H1 (cell line): ENCODE results near the gene EMP2. TPM values are rescaled to one million over a fixed set of nuclear protein-coding genes. Genes with fewer than 3 reads are reported as not detected.

Experiments used
- CTCF ChIA-PET: fragments of 300-600 bp; sonication (Branson Sonifier 250); formaldehyde crosslinking; loops from one replicate; lab custom pipeline; 2021; ENCODE audit not compliant: partially characterized antibody; lab: Charles Lee
- POLR2A ChIA-PET: fragments of 300-600 bp; sonication (Branson Sonifier 250); formaldehyde crosslinking; loops from one replicate; lab custom pipeline; 2021; ENCODE audit warnings: inconsistent platforms; ENCODE audit not compliant: partially characterized antibody; lab: Charles Lee
- DNase-seq, 2 experiments: peaks; one replicate each; pipeline versions ENCODE4 v3.0.0 to v3.0.0-alpha.2; 2010 to 2022; ENCODE audit warnings: low spot score in 2 of 2, low read depth in 1 of 2, mixed read lengths in 1 of 2
- FAIRE-seq: peaks from 2 replicates; lab custom pipeline; 2011; peaks lifted over from hg19 to GRCh38; lab: Jason Lieb, UNC
- H2AFZ ChIP-seq: 2 replicates; pipeline ENCODE4 v1.8.1; 2012; ENCODE audit warnings: low read length, inconsistent platforms
- H2AK5ac ChIP-seq: 2 replicates; pipeline ENCODE4 v1.6.1; 2013; ENCODE audit warnings: low read depth, low read length
- H2BK120ac ChIP-seq: replicated peaks from 2 replicates; pipeline ENCODE3; 2013; ENCODE audit warnings: low read depth, low read length, inconsistent platforms
- H2BK12ac ChIP-seq: 2 replicates; pipeline ENCODE4 v1.6.1; 2013; ENCODE audit warnings: low read depth, low read length
- H2BK15ac ChIP-seq: 2 replicates; pipeline ENCODE4 v1.6.1; 2013; ENCODE audit warnings: low read length
- H2BK20ac ChIP-seq: 2 replicates; pipeline ENCODE4 v1.6.1; 2013; ENCODE audit warnings: low read length
- H2BK5ac ChIP-seq: 2 replicates; pipeline ENCODE4 v1.6.1; 2013; ENCODE audit warnings: low read depth, low read length
- H3K14ac ChIP-seq: 2 replicates; pipeline ENCODE4 v1.6.1; 2013; ENCODE audit warnings: inconsistent platforms; ENCODE audit not compliant: insufficient read length
- H3K18ac ChIP-seq: 2 replicates; pipeline ENCODE4 v1.6.1; 2013; ENCODE audit warnings: low read length; ENCODE audit errors: extremely low read depth
- H3K23ac ChIP-seq: 2 replicates; pipeline ENCODE4 v1.6.1; 2013; ENCODE audit warnings: inconsistent platforms; ENCODE audit not compliant: insufficient read length
- H3K23me2 ChIP-seq: 2 replicates; pipeline ENCODE4 v1.6.1; 2013; ENCODE audit warnings: low read depth, low read length
- H3K27ac ChIP-seq: 2 replicates; pipeline ENCODE4 v1.6.1; 2011; ENCODE audit warnings: low read depth, low read length, inconsistent platforms
- H3K27me3 ChIP-seq, 4 experiments: replicated peaks in 1 of 4; 1 replicate in 1 of 4; 2 replicates in 3 of 4; pipeline versions ENCODE4 v1.6.1 to v1.8.1; 2011 to 2013; ENCODE audit warnings: low read length in 3 of 4, mild to moderate bottlenecking in 3 of 4, inconsistent platforms in 2 of 4, mixed read lengths in 2 of 4, moderate library complexity in 1 of 4; ENCODE audit not compliant: control insufficient read depth in 3 of 4, insufficient read depth in 3 of 4; ENCODE audit errors: extremely low read depth in 1 of 4
- H3K36me3 ChIP-seq, 4 experiments: 2 replicates each; pipeline versions ENCODE4 v1.6.1 to v1.8.1; 2011 to 2013; ENCODE audit warnings: mild to moderate bottlenecking in 4 of 4, low read length in 3 of 4, moderate library complexity in 2 of 4, control low read depth in 1 of 4, inconsistent platforms in 1 of 4; ENCODE audit not compliant: insufficient read depth in 4 of 4, control insufficient read depth in 2 of 4
- H3K4ac ChIP-seq: replicated peaks from 2 replicates; pipeline ENCODE3; 2013; ENCODE audit warnings: low read length, low read depth, mixed read lengths, inconsistent platforms; ENCODE audit not compliant: insufficient read length
- H3K4me1 ChIP-seq, 4 experiments: replicated peaks in 1 of 4; 1 replicate in 1 of 4; 2 replicates in 3 of 4; pipeline versions ENCODE4 v1.6.1 to v1.8.1; 2011 to 2013; ENCODE audit warnings: low read length in 3 of 4, inconsistent platforms in 2 of 4, mixed read lengths in 1 of 4; ENCODE audit not compliant: insufficient read depth in 4 of 4, control insufficient read depth in 3 of 4
- H3K4me2 ChIP-seq, 2 experiments: 2 replicates each; pipeline versions ENCODE4 v1.6.1 to v1.8.1; 2011 to 2013; ENCODE audit warnings: low read depth in 2 of 2, low read length in 2 of 2, control low read depth in 1 of 2, inconsistent platforms in 1 of 2, mild to moderate bottlenecking in 1 of 2; ENCODE audit not compliant: insufficient read depth in 1 of 2
- H3K4me3 ChIP-seq, 4 experiments: fragments of 200-600, 300-600 bp in 1 of 4; sonication (generic), shearing (Covaris generic), sonication (Bioruptor Twin) in 1 of 4; 2 replicates each; pipeline versions ENCODE4 v1.5.1 to v1.8.1; 2011 to 2016; ENCODE audit warnings: low read length in 4 of 4, low read depth in 3 of 4, control low read depth in 2 of 4, inconsistent platforms in 2 of 4, mild to moderate bottlenecking in 2 of 4, mixed read lengths in 1 of 4, moderate library complexity in 1 of 4; ENCODE audit not compliant: insufficient read depth in 2 of 4; ENCODE audit errors: extremely low read depth in 1 of 4
- H3K56ac ChIP-seq: replicated peaks from 2 replicates; pipeline ENCODE3; 2013; ENCODE audit warnings: low read depth, mild to moderate bottlenecking, mixed read lengths, low read length, inconsistent platforms; ENCODE audit not compliant: insufficient read length
- H3K79me1 ChIP-seq: 2 replicates; pipeline ENCODE4 v1.6.1; 2013; ENCODE audit warnings: low read depth, low read length, control low read depth
- H3K79me2 ChIP-seq, 2 experiments: 2 replicates each; pipeline versions ENCODE4 v1.6.1 to v1.8.1; 2012 to 2013; ENCODE audit warnings: low read length in 2 of 2, mild to moderate bottlenecking in 2 of 2, inconsistent platforms in 1 of 2; ENCODE audit not compliant: insufficient read depth in 2 of 2, control insufficient read depth in 1 of 2
- H3K9ac ChIP-seq, 4 experiments: replicated peaks in 1 of 4; 1 replicate in 1 of 4; 2 replicates in 3 of 4; pipeline versions ENCODE4 v1.6.1 to v1.8.1; 2011 to 2013; ENCODE audit warnings: low read depth in 3 of 4, low read length in 3 of 4, control low read depth in 2 of 4, mild to moderate bottlenecking in 2 of 4, moderate library complexity in 2 of 4, inconsistent platforms in 1 of 4; ENCODE audit errors: extremely low read depth in 1 of 4
- H3K9me3 ChIP-seq, 2 experiments: 2 replicates each; pipeline versions ENCODE4 v1.6.1 to v1.8.1; 2012 to 2013; ENCODE audit warnings: mild to moderate bottlenecking in 2 of 2, moderate library complexity in 2 of 2, control low read depth in 1 of 2, inconsistent platforms in 1 of 2, low read depth in 1 of 2, low read length in 1 of 2, mixed read lengths in 1 of 2; ENCODE audit not compliant: insufficient read depth in 2 of 2
- H4K20me1 ChIP-seq, 2 experiments: replicated peaks in 1 of 2; 2 replicates each; pipeline versions ENCODE3 to v1.8.1; 2011 to 2013; ENCODE audit warnings: inconsistent platforms in 2 of 2, low read length in 2 of 2, mild to moderate bottlenecking in 1 of 2; ENCODE audit not compliant: insufficient read depth in 2 of 2, control insufficient read depth in 1 of 2
- H4K5ac ChIP-seq: 2 replicates; pipeline ENCODE4 v1.6.1; 2013; ENCODE audit warnings: low read length, low read depth, mixed read lengths, inconsistent platforms; ENCODE audit not compliant: insufficient read length
- H4K8ac ChIP-seq: 2 replicates; pipeline ENCODE4 v1.8.0; 2013; ENCODE audit warnings: mild to moderate bottlenecking, moderate library complexity, low read length, inconsistent platforms; ENCODE audit not compliant: insufficient read depth; ENCODE audit errors: extremely low read depth
- H4K91ac ChIP-seq: replicated peaks from 2 replicates; pipeline ENCODE3; 2013; ENCODE audit warnings: low read length, mixed read lengths, inconsistent platforms; ENCODE audit not compliant: insufficient read length
- ASH2L ChIP-seq: fragments of 200-600, 300-600 bp; sonication (generic); IDR thresholded peaks from one replicate; pipeline ENCODE4 v1.7.1; 2017; ENCODE audit warnings: low read length
- BCL11A ChIP-seq, 2 experiments: IDR thresholded peaks; one replicate each; pipeline ENCODE4 v1.6.1; 2011; ENCODE audit warnings: low read depth in 2 of 2, low read length in 2 of 2, mild to moderate bottlenecking in 2 of 2
- EZH2 ChIP-seq: fragments of 200-600 bp; sonication (generic); IDR thresholded peaks from 2 replicates; pipeline ENCODE4 v1.7.1; 2012; ENCODE audit warnings: low read depth, mild to moderate bottlenecking, moderate library complexity, low read length, inconsistent platforms; ENCODE audit not compliant: severe bottlenecking
- KDM4A ChIP-seq: IDR thresholded peaks from one replicate; pipeline ENCODE4 v1.7.1; 2012; ENCODE audit warnings: low read depth, mild to moderate bottlenecking, moderate library complexity, low read length, inconsistent platforms; ENCODE audit not compliant: severe bottlenecking
- MAFK ChIP-seq: IDR thresholded peaks from 2 replicates; pipeline ENCODE4 v1.6.1; 2012; ENCODE audit warnings: low read depth, mild to moderate bottlenecking, improper control_type of control experiment, low read length
- NANOG ChIP-seq: IDR thresholded peaks from 2 replicates; pipeline ENCODE4 v1.6.1; 2011; ENCODE audit warnings: low read length, low read depth, mild to moderate bottlenecking, inconsistent platforms; ENCODE audit not compliant: insufficient read depth, poor library complexity, severe bottlenecking
- RXRA ChIP-seq: IDR thresholded peaks from 2 replicates; pipeline ENCODE4 v1.6.1; 2011; ENCODE audit warnings: low read depth, mild to moderate bottlenecking, low read length, moderate library complexity; ENCODE audit not compliant: insufficient read depth
- TCF12 ChIP-seq: IDR thresholded peaks from 2 replicates; pipeline ENCODE4 v1.6.1; 2011; ENCODE audit warnings: low read depth, mild to moderate bottlenecking, low read length
- WGBS, 2 experiments: shearing (Covaris generic) in 1 of 2; methylation state at CpG; one replicate each; pipeline versions ENCODE4 v1.1.6 to v1.1.7; 2013 to 2015; ENCODE audit warnings: low lambda C conversion rate in 2 of 2, mixed read lengths in 2 of 2, inconsistent platforms in 1 of 2, low coverage in 1 of 2, missing lambda C conversion rate in 1 of 2; ENCODE audit not compliant: insufficient replicate concordance in 2 of 2, insufficient coverage in 1 of 2, insufficient read length in 1 of 2; ENCODE audit errors: extremely low coverage in 1 of 2, missing lambda C conversion rate in 1 of 2; 5-methylcytosine and 5-hydroxymethylcytosine counted together
- polyA plus RNA-seq, 7 experiments: library from polyadenylated mRNA; depleted of rRNA in 3 of 7; stranded (reverse) in 5 of 7; unstranded in 2 of 7; fragments of >200 nt in 5 of 7; fragments of 200-250 nt in 2 of 7; gene quantifications; 1 replicate in 5 of 7; 2 replicates in 1 of 7; 4 replicates in 1 of 7; pipeline versions ENCODE4 v1.2.1 to v1.2.3, GENCODE V29; 2011 to 2013; ENCODE audit warnings: missing spikeins in 2 of 7, mixed read lengths in 2 of 7
- total RNA-seq: library from RNA; stranded (reverse); fragmentation: NEBNext Ultra II Directional; extraction: Animal tissue kit (Norgen Biotek cat#: 25700); gene quantifications from 2 replicates; pipeline ENCODE4 v1.2.1, GENCODE V29; 2021

EMP2 gene
- total and polyA plus RNA-seq, 2 of the 8 experiments (the other 6 are each of a cell fraction or from before 2014, with no cell fraction given): 22.6 to 23.3 TPM

DNA sequence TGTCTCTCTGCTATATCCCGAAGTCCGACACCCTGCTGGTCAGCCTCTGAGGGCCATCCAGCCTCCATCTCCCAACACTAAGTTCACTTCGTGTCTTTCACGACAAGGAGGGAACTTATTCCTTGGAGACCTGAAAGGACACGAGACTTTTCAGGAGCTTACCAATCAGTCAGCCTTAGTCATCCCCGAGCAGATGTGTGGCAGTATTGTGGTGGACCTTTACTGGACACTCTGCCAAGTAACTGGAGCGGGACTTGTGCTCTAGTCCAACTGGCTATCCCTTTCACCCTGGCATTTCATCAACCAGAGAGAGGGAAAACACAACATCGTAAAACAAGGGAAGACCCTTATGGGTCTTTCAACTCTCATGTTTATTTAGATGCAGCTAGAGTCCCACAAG is 87.1 kb downstream of the EMP2 start:
- Histone ChIP-seq H3K9ac (no peak overlapping the region), H3K18ac (no peak overlapping the region), H4K20me1 (no peaks in the 10 kb centered on the region), H3K4ac (no peak overlapping the region), H4K5ac (no peak overlapping the region), H3K14ac (no peak overlapping the region), H3K4me1 (peaks cover 0 to 7% (median 0%) of the 10 kb centered on the region in 4 experiments; a peak in 1 of 7 replicates), H3K56ac (no peak overlapping the region), H2BK15ac (no peak overlapping the region), H3K27ac (no peak overlapping the region), H3K79me1 (no peaks in the 10 kb centered on the region), H3K4me2 (no peak overlapping the region), H3K79me2 (no peaks in the 10 kb centered on the region), H2AFZ (no peak overlapping the region), H3K23ac (no peak overlapping the region), H2BK20ac (0 out of 2 replicates have a peak overlapping the region, but pooled peaks have one; percentile 21), H3K27me3 (no peaks in the 10 kb centered on the region), H2BK120ac (no peak overlapping the region), H2BK12ac (0 out of 2 replicates have a peak overlapping the region, but pooled peaks have one; percentile 20), H3K4me3 (no peak overlapping the region), H2AK5ac (no peak overlapping the region), H3K23me2 (no peaks in the 10 kb centered on the region), H3K36me3 (no peaks in the 10 kb centered on the region), H4K91ac (no peak overlapping the region), H3K9me3 (no peaks in the 10 kb centered on the region), H4K8ac (peak overlapping the region; percentile 51; the same call in 1 of the 2 replicates), H2BK5ac (no peak overlapping the region; the same call in 1 of the 2 replicates)
- ChIA-PET POLR2A (interaction anchor here (2.3 kb wide), 1 partner anchor 12 kb away, joined by 8 read pairs; no protein-coding TSS in a partner anchor), CTCF (interaction anchor here (0.6 to 1.7 kb wide), 5 partner anchors 12 to 33 kb away, joined by 3 to 4 read pairs (median 3); no protein-coding TSS in a partner anchor)
- WGBS, 2 experiments: 88% methylated on average over 8 of the region's 8 CpGs; no CpG with 5 or more reads in 1 of the 2 experiments
- FAIRE-seq: no peak
- no peak for TF ChIP-seq EZH2
- TF ChIP-seq NANOG: no peak
- no peak for TF ChIP-seq RXRA
- TF ChIP-seq KDM4A: no peak
- no peak for TF ChIP-seq BCL11A (IDR thresholded peaks at IDR 0.05; ENCODE audit: low read depth in 2 of 2, low read length in 2 of 2)
- no peak for TF ChIP-seq ASH2L
- no peak for TF ChIP-seq TCF12
- TF ChIP-seq MAFK: no peak
- no peak for DNase-seq
